GM12864 (cell line): ENCODE results near the gene PDP2.

Experiments used
- DNase-seq: peaks from one replicate; pipeline ENCODE4 v3.0.0-alpha.2; 2011; ENCODE audit warnings: low read depth
- H3K4me3 ChIP-seq: 2 replicates; pipeline ENCODE4 v1.5.1; 2011; ENCODE audit warnings: mild to moderate bottlenecking, low read depth, low read length, control low read depth
- CTCF ChIP-seq: IDR thresholded peaks from 2 replicates; pipeline ENCODE4 v1.5.1; 2011; ENCODE audit warnings: low read depth, mild to moderate bottlenecking, moderate library complexity, low read length, control low read depth, inconsistent platforms; ENCODE audit errors: missing control alignments

Gene PDP2

GRCh38 chr16:66872943-66873684, 7.2 kb upstream of the PDP2 start:
- TF ChIP-seq CTCF: peak; percentile 95
- peak; percentile 90 for DNase-seq
- peak overlapping the region; percentile 37 for H3K4me3 ChIP-seq

- no peak for TF ChIP-seq CTCF
- H3K4me3 ChIP-seq: no peak overlapping the region
- no peak for DNase-seq
Measured at GRCh38 chr16:66873685-66874055, 6.6 kb upstream of the PDP2 start.

- no peak overlapping the region for H3K4me3 ChIP-seq
- DNase-seq: no peak
- no peak for TF ChIP-seq CTCF
Measured at GRCh38 chr16:66874079-66874775, 6.1 kb upstream of the PDP2 start.

GRCh38 chr16:66878067-66878466, 2.2 kb upstream of the PDP2 start:
- no peak for TF ChIP-seq CTCF
- DNase-seq: no peak
- no peak overlapping the region for H3K4me3 ChIP-seq

GRCh38 chr16:66881014-66881417, 701 bp downstream of the PDP2 start:
- H3K4me3 ChIP-seq: peak overlapping the region; percentile 94
- no peak for DNase-seq
- no peak for TF ChIP-seq CTCF

- no peak for TF ChIP-seq CTCF
- no peak for DNase-seq
- H3K4me3 ChIP-seq: peak overlapping the region; percentile 94; the same call in 1 of the 2 replicates
Measured at GRCh38 chr16:66881560-66881959, 1.2 kb downstream of the PDP2 start.
